Retina (tissue), 1 donor: ENCODE results near the gene ATG2A.

Source experiments
- DNase-seq: peaks from one replicate; pipeline ENCODE4 v3.0.0-alpha.2; 2016

ATG2A gene

GRCh38 chr11:64883575-64883974 is 33.4 kb downstream of the ATG2A start:
- DNase-seq: no peak

GRCh38 chr11:64882243-64882642 is 34.8 kb downstream of the ATG2A start:
- no peak for DNase-seq

GRCh38 chr11:64881476-64881875 is 35.5 kb downstream of the ATG2A start:
- peak; percentile 34 for DNase-seq

- DNase-seq: no peak
Observed at GRCh38 chr11:64880240-64881001, 36.6 kb downstream of the ATG2A start.

- DNase-seq: peak; percentile 22
Observed at GRCh38 chr11:64879244-64879900, 37.6 kb downstream of the ATG2A start.

GRCh38 chr11:64878494-64879243 is 38.3 kb downstream of the ATG2A start, which contains the start of gene EHD1:
Gene EHD1 (minus strand): TSS chr11:64878621. CDS start chr11:64878464, 157 bp downstream.
- peak; percentile 98 for DNase-seq

- DNase-seq: no peak
Observed at GRCh38 chr11:64878223-64878493, 38.9 kb downstream of the ATG2A start.

GRCh38 chr11:64877390-64878222 is 39.4 kb downstream of the ATG2A start:
- no peak for DNase-seq

GRCh38 chr11:64876835-64877341 is 40.1 kb downstream of the ATG2A start:
- DNase-seq: peak; percentile 41

GRCh38 chr11:64876229-64876750 is 40.7 kb downstream of the ATG2A start:
- DNase-seq: no peak

- DNase-seq: peak; percentile 14
Observed at GRCh38 chr11:64875369-64876228, 41.4 kb downstream of the ATG2A start.

GRCh38 chr11:64874308-64875240 is 42.4 kb downstream of the ATG2A start:
- peak; percentile 58 for DNase-seq

- DNase-seq: no peak
Observed at GRCh38 chr11:64872790-64873488, 44.1 kb downstream of the ATG2A start.

GRCh38 chr11:64871492-64871891 is 45.5 kb downstream of the ATG2A start:
- DNase-seq: no peak

GRCh38 chr11:64870893-64871466 is 46.0 kb downstream of the ATG2A start:
- no peak for DNase-seq

- peak; percentile 49 for DNase-seq
Observed at GRCh38 chr11:64870176-64870892, 46.7 kb downstream of the ATG2A start.

GRCh38 chr11:64869571-64870175 is 47.3 kb downstream of the ATG2A start:
- peak; percentile 60 for DNase-seq
